Epithelial cell of proximal tubule (primary cell): ENCODE results near the gene NFE2L1. TPM values are rescaled to one million over a fixed set of nuclear protein-coding genes. Genes with fewer than 3 reads are reported as not detected.

Experiments
- DNase-seq: peaks from one replicate; pipeline ENCODE4 v3.0.0-alpha.2; 2011; ENCODE audit warnings: low read depth
- H3K4me3 ChIP-seq: 2 replicates; pipeline ENCODE4 v1.5.1; 2011; ENCODE audit warnings: low read depth, mild to moderate bottlenecking, low read length
- total RNA-seq: library from RNA; depleted of rRNA; stranded (reverse); fragments of >200 nt; gene quantifications from 2 replicates; pipeline ENCODE4 v1.2.3, GENCODE V29; 2015
- TF ChIP-seq, protein P1 (sequence below): conservative IDR thresholded peaks from 2 replicates; pipeline ENCODE4 v1.5.1; 2012; ENCODE audit warnings: low read depth, mild to moderate bottlenecking, low read length

The NFE2L1 gene
- total RNA-seq, 1 donor from 2014 or later, result 69.1 TPM

GRCh38 chr17:48047113-48047740 lies 932 bp upstream of the NFE2L1 start:
- TF ChIP-seq, protein P1, sequence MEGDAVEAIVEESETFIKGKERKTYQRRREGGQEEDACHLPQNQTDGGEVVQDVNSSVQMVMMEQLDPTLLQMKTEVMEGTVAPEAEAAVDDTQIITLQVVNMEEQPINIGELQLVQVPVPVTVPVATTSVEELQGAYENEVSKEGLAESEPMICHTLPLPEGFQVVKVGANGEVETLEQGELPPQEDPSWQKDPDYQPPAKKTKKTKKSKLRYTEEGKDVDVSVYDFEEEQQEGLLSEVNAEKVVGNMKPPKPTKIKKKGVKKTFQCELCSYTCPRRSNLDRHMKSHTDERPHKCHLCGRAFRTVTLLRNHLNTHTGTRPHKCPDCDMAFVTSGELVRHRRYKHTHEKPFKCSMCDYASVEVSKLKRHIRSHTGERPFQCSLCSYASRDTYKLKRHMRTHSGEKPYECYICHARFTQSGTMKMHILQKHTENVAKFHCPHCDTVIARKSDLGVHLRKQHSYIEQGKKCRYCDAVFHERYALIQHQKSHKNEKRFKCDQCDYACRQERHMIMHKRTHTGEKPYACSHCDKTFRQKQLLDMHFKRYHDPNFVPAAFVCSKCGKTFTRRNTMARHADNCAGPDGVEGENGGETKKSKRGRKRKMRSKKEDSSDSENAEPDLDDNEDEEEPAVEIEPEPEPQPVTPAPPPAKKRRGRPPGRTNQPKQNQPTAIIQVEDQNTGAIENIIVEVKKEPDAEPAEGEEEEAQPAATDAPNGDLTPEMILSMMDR, result no peak
- no peak for DNase-seq
- H3K4me3 ChIP-seq, result peak overlapping the region; percentile 91

DNA sequence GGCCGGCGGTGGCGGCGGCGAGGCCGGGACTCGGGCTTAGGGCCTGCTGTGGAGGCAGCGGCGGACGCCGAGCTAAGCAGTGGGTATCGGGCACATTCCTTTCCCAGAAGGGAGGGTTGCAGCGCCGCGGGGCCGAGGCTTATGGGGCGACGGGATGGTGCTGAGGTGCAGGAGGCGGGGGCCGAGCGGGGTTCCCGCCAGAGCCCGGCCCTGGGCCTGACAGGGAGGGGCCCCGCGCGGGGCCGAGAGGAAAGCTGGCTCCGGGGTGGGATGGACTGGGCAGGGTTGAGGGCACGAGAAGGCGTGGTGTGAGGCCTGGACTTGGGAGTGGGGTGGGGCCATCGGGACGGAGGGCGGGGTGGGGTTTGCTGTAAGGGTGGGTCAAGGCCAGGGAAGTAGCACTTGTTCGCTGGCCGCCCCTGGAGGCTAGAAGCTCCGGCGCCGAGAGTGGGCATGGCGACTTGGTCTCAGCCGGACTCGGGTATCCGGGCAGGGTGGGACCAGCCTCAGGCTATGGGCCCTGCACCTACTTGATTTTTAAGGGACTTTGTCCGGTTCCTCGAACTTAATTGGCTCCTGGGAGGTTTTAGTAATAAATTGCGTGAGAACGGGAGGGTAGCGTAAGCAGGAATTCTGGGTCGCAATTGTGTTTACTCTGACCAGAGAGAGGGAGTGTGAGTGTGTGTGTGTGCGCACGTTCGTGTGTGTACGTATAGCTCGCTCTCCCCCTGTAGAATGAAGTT lies 396 bp downstream of the NFE2L1 start:
- no peak for DNase-seq
- peak overlapping the region; percentile 83 for H3K4me3 ChIP-seq
- TF ChIP-seq, protein P1, result no peak

DNA sequence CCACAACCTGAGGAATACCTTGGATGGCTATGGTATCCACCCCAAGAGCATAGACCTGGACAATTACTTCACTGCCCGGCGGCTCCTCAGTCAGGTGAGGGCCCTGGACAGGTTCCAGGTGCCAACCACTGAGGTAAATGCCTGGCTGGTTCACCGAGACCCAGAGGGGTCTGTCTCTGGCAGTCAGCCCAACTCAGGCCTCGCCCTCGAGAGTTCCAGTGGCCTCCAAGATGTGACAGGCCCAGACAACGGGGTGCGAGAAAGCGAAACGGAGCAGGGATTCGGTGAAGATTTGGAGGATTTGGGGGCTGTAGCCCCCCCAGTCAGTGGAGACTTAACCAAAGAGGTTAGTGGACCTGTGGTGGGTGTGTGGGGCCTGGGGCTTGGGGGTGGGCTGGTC lies 3.1 kb downstream of the NFE2L1 start:
- peak overlapping the region; percentile 83 for H3K4me3 ChIP-seq

DNA sequence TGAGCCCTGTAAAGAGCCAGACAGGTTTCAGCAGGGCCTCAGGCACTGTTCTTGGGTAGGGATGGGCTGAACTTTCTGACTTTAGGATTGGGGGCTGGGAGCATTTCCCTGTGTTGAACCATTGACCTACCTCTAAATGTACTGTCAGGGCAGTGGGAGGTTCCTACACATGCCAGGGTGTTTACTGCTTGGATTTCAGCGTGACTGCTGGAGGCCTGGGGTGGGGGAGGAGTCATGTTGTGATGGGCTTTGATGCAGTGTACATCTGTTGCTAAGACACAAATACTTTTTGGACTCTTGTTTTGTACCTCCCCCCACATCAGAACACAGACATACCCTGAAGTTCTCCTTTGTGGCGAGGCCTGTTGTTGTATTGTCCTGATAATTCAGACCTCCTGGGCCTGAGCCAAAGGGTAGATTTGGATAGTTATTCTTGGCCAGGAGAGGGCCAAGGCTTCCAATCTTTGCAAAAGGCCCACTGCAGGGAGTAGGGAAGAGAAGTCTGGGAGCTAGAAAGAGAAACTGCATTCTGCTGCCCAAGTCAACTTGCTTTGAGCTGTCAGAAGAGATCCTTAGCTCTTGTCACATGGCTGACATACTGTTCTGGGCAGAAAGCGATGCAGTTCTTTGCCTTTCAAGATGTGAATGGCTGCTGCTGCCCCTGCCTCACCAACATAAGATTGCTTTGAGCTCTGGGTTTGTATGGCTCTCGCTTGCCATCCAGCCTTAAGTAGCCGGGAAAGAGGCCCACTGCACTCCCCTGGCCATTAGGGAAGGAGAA lies 3.7 kb downstream of the NFE2L1 start:
- peak overlapping the region; percentile 83 for H3K4me3 ChIP-seq
- no peak for DNase-seq
- TF ChIP-seq, protein P1, result no peak

More for the DNA sequence above, 3.1 kb downstream of the NFE2L1 start:
- TF ChIP-seq, protein P1, result no peak
- DNase-seq, result no peak

- DNase-seq, result no peak
- H3K4me3 ChIP-seq, result peak overlapping the region; percentile 83
These were observed 5.0 kb downstream of the NFE2L1 start for GRCh38 chr17:48052956-48053757.

DNA sequence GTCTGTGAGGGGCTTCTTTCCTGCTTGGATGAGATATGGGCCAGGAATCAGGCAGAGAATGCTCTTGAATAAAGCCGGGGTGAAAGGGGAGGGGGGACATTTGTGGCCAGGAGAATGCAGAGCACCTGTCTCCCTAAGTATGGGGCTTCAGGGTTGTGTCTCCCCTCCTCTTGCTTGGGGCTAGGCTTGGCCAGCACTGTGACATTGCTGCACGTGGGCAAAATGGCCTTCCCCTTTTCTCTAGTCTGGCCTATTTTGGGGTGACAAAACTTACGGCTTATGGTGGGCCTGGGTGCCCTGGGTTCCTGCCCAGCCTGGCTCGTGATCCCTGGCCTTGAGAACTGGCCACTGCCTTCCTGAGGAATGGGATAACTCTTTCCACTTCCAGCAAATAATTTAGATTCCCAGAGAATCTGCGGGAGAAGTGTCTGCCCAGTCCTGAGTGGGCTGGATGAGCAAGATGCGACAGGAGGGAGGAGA lies 5.6 kb downstream of the NFE2L1 start:
- no peak for DNase-seq
- TF ChIP-seq, protein P1, result no peak
- H3K4me3 ChIP-seq, result peak overlapping the region; percentile 83

More at GRCh38 chr17:48052956-48053757, 5.0 kb downstream of the NFE2L1 start:
- TF ChIP-seq, protein P1, result no peak
